Liver (tissue), 9 donors: ENCODE measurements around the gene CCNE1. TPM values are rescaled to one million over a fixed set of nuclear protein-coding genes. Genes with fewer than 3 reads are reported as not detected.

Experiments
- DNase-seq: peaks from one replicate; pipeline ENCODE4 v3.0.0-alpha.2; 2017; ENCODE audit warnings: low spot score
- H3K27ac ChIP-seq, 2 donors: one replicate each; pipeline ENCODE4 v1.7.0; 2013; ENCODE audit warnings: inconsistent platforms in 2 of 2, low read length in 2 of 2, control low read depth in 1 of 2, low read depth in 1 of 2, mild to moderate bottlenecking in 1 of 2
- H3K27me3 ChIP-seq, 4 donors: one replicate each; pipeline versions ENCODE4 v1.6.1 to v1.7.0; 2013; ENCODE audit warnings: low read length in 3 of 4, inconsistent platforms in 1 of 4, mild to moderate bottlenecking in 1 of 4, moderate library complexity in 1 of 4; ENCODE audit not compliant: control insufficient read depth in 4 of 4, insufficient read depth in 4 of 4
- H3K36me3 ChIP-seq, 4 donors: one replicate each; pipeline versions ENCODE4 v1.6.1 to v1.7.0; 2013; ENCODE audit warnings: low read length in 3 of 4, mild to moderate bottlenecking in 3 of 4, low read depth in 1 of 4, moderate library complexity in 1 of 4; ENCODE audit not compliant: control insufficient read depth in 4 of 4, insufficient read depth in 3 of 4
- H3K4me1 ChIP-seq, 4 donors: one replicate each; pipeline versions ENCODE4 v1.6.1 to v1.7.0; 2013; ENCODE audit warnings: low read length in 3 of 4, mild to moderate bottlenecking in 3 of 4, moderate library complexity in 1 of 4; ENCODE audit not compliant: control insufficient read depth in 4 of 4, insufficient read depth in 4 of 4
- H3K4me3 ChIP-seq, 3 donors: one replicate each; pipeline versions ENCODE4 v1.6.1 to v1.7.0; 2013; ENCODE audit warnings: low read length in 3 of 3, control low read depth in 1 of 3, low read depth in 1 of 3, mild to moderate bottlenecking in 1 of 3
- H3K9ac ChIP-seq, 2 donors: one replicate each; pipeline ENCODE4 v1.7.0; 2013; ENCODE audit warnings: low read length in 2 of 2, mild to moderate bottlenecking in 2 of 2, moderate library complexity in 2 of 2, control low read depth in 1 of 2, low read depth in 1 of 2
- H3K9me3 ChIP-seq, 4 donors: one replicate each; pipeline versions ENCODE4 v1.6.1 to v1.7.0; 2013; ENCODE audit warnings: low read length in 3 of 4; ENCODE audit not compliant: control insufficient read depth in 4 of 4
- CTCF ChIP-seq: fragments of 150-350 bp; IDR thresholded peaks from 2 replicates; pipeline ENCODE4 v1.5.1; 2017; ENCODE audit warnings: improper control_type of control experiment, low read depth, low read length; ENCODE audit not compliant: missing input control
- FOXA1 ChIP-seq: IDR thresholded peaks from 2 replicates; pipeline ENCODE4 v1.6.1; 2016; ENCODE audit warnings: antibody characterized with exemption
- FOXA2 ChIP-seq: IDR thresholded peaks from 2 replicates; pipeline ENCODE4 v1.6.1; 2016; ENCODE audit warnings: antibody characterized with exemption
- GABPA ChIP-seq, 2 donors: IDR thresholded peaks in 1 of 2; conservative IDR thresholded peaks in 1 of 2; 2 replicates each; pipeline ENCODE4 v1.6.1; 2016; ENCODE audit warnings: antibody characterized with exemption in 2 of 2, mild to moderate bottlenecking in 1 of 2, moderate library complexity in 1 of 2
- HNF4A ChIP-seq, 2 donors: conservative IDR thresholded peaks; 2 replicates each; pipeline ENCODE4 v1.6.1; 2016; ENCODE audit warnings: antibody characterized with exemption in 2 of 2, mild to moderate bottlenecking in 2 of 2
- HNF4G ChIP-seq: IDR thresholded peaks from 2 replicates; pipeline ENCODE4 v1.6.1; 2016; ENCODE audit warnings: antibody characterized with exemption
- JUND ChIP-seq, 2 donors: IDR thresholded peaks; 2 replicates each; pipeline ENCODE4 v1.6.1; 2016; ENCODE audit warnings: antibody characterized with exemption in 2 of 2
- MAX ChIP-seq: IDR thresholded peaks from 2 replicates; pipeline ENCODE4 v1.6.1; 2016; ENCODE audit warnings: antibody characterized with exemption
- NR2F2 ChIP-seq: IDR thresholded peaks from 2 replicates; pipeline ENCODE4 v1.6.1; 2016; ENCODE audit warnings: antibody characterized with exemption
- RAD21 ChIP-seq, 2 donors: IDR thresholded peaks; 2 replicates each; pipeline ENCODE4 v1.6.1; 2016; ENCODE audit warnings: antibody characterized with exemption in 2 of 2, mild to moderate bottlenecking in 2 of 2
- REST ChIP-seq: IDR thresholded peaks from 2 replicates; pipeline ENCODE4 v1.6.1; 2016; ENCODE audit warnings: antibody characterized with exemption, mild to moderate bottlenecking
- RXRA ChIP-seq, 2 donors: IDR thresholded peaks; 2 replicates each; pipeline ENCODE4 v1.6.1; 2017 to 2018; ENCODE audit warnings: antibody characterized with exemption in 2 of 2, mild to moderate bottlenecking in 1 of 2
- SP1 ChIP-seq: IDR thresholded peaks from 2 replicates; pipeline ENCODE4 v1.6.1; 2018; ENCODE audit warnings: antibody characterized with exemption, mild to moderate bottlenecking
- TAF1 ChIP-seq: conservative IDR thresholded peaks from 2 replicates; pipeline ENCODE4 v1.6.1; 2016; ENCODE audit warnings: antibody characterized with exemption, mild to moderate bottlenecking
- YY1 ChIP-seq: IDR thresholded peaks from 2 replicates; pipeline ENCODE4 v1.6.1; 2016; ENCODE audit warnings: antibody characterized with exemption, mild to moderate bottlenecking
- WGBS: extraction: QIAGEN DNeasy Blood & Tissue Kit; methylation state at CpG from one replicate; pipeline ENCODE4 v1.1.7; 2013; 5-methylcytosine and 5-hydroxymethylcytosine counted together
- polyA plus RNA-seq, 2 donors: library from polyadenylated mRNA; stranded (reverse) in 1 of 2; unstranded in 1 of 2; fragments of 200-250 nt in 1 of 2; fragments of >200 nt in 1 of 2; fragmentation: Nextera tagmentation in 1 of 2; extraction: Ambion mirVana in 1 of 2; gene quantifications; one replicate each; pipeline versions ENCODE4 v1.2.1 to v1.2.3, GENCODE V29; 2013 to 2015
- total RNA-seq, 2 donors: library from RNA; depleted of rRNA; stranded (reverse); fragments of >200 nt; gene quantifications; one replicate each; pipeline ENCODE4 v1.2.3, GENCODE V29; 2014
- donor health status: healthy.
- donor health status: healthy.
- donor health status: healthy.
- donor health status: healthy.
- donor health status: healthy.

The CCNE1 gene
- total and polyA plus RNA-seq, 4 donors, result 0.32 to 19.5 (median 0.79) TPM

GRCh38 chr19:29804493-29804892 lies 7.3 kb upstream of the CCNE1 start:
- no peaks in the 10 kb centered on the region for H3K4me1 ChIP-seq
- 81% methylated on average over 3 of the region's 3 CpGs for whole genome bisulfite sequencing
- H3K9me3 ChIP-seq, result no peaks in the 10 kb centered on the region
- H3K27ac ChIP-seq, result no peak overlapping the region
- TF ChIP-seq RAD21 (IDR thresholded peaks at IDR 0.05), result no peak
- no peak for TF ChIP-seq GABPA (IDR thresholded peaks at IDR 0.05 in 1 of 2, conservative IDR thresholded peaks at IDR 0.05 in 1 of 2)
- H3K27me3 ChIP-seq, result no peaks in the 10 kb centered on the region
- H3K4me3 ChIP-seq, result no peak overlapping the region
- H3K36me3 ChIP-seq, result no peaks in the 10 kb centered on the region
- H3K9ac ChIP-seq, result no peak overlapping the region
- no peak for DNase-seq

- Histone ChIP-seq H3K9ac (no peak overlapping the region), H3K4me3 (no peak overlapping the region), H3K4me1 (no peaks in the 10 kb centered on the region), H3K36me3 (no peaks in the 10 kb centered on the region), H3K27ac (no peak overlapping the region), H3K9me3 (no peaks in the 10 kb centered on the region), H3K27me3 (no peaks in the 10 kb centered on the region)
- DNase-seq, result no peak
- WGBS, result 67% methylated on average over 18 of the region's 18 CpGs
- no peak for TF ChIP-seq MAX
- no peak for TF ChIP-seq FOXA2
- no peak for TF ChIP-seq RXRA (IDR thresholded peaks at IDR 0.05)
- TF ChIP-seq SP1, result no peak
- TF ChIP-seq CTCF, result no peak
- no peak for TF ChIP-seq NR2F2
- TF ChIP-seq RAD21 (IDR thresholded peaks at IDR 0.05), result no peak
Measured at GRCh38 chr19:29805031-29805965, 6.5 kb upstream of the CCNE1 start.

GRCh38 chr19:29806098-29806866 lies 5.5 kb upstream of the CCNE1 start:
- Histone ChIP-seq H3K9me3 (no peaks in the 10 kb centered on the region), H3K4me1 (peaks cover 0 to 3% (median 1%) of the 10 kb centered on the region in 4 donors), H3K27me3 (no peaks in the 10 kb centered on the region), H3K4me3 (no peak overlapping the region), H3K9ac (no peak overlapping the region), H3K36me3 (no peaks in the 10 kb centered on the region), H3K27ac (no peak overlapping the region)
- 83% methylated on average over 10 of the region's 10 CpGs for WGBS
- DNase-seq, result no peak
- TF ChIP-seq CTCF (no peak), JUND (IDR thresholded peaks at IDR 0.05) (no peak), NR2F2 (peak; percentile 61), HNF4A (conservative IDR thresholded peaks at IDR 0.05) (no peak), FOXA1 (no peak), YY1 (no peak), RAD21 (IDR thresholded peaks at IDR 0.05) (no peak), TAF1 (no peak), HNF4G (no peak), RXRA (IDR thresholded peaks at IDR 0.05) (peak; percentile 49 to 53), REST (no peak)
